ENCODE measurements around the gene MXD4. TPM values are rescaled to one million over a fixed set of nuclear protein-coding genes. Genes with fewer than 3 reads are reported as not detected.

The MXD4 gene
- total and polyA plus RNA-seq, 2 donors from 2014 or later, result 49.8 to 84.8 TPM

DNA sequence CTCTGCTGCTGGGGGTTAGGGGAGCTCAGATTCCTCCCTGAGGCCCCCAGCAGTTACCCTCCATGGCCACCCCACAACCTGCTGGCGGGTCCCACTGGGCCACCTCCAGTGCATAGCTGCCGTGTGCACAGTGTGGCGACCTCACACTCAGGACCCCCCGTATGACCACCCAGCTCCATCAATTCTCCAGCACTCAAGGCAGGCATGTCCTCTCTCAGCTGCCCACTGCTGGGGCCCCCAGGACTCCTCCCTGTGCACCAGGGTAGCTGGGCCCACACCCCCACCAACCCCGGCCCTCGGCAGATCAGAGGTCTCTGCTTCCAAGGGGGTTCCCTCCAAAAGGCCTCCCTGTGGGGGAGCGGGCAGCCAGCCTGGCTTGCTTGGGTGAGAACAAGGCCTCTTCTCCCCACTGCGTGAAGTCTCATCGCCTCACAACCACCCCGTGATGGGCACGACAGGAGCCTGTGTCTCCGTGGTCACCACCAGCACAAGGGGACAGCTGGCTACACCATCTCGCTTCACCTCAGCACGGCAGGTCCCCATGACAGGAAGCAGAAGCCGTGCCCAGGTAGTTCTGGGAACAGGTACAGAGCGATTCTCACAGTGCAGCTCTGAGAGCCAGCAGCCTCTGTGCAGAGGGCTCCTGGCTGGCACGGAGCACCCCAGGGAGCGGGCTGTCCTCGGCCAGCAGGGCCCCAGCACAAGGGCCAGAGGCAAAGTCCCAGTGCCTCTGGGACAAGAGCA, 15.4 kb downstream of the MXD4 start:
- H3K27ac ChIP-seq (ENCODE audit: low read depth in 2 of 2, low read length in 2 of 2), result no peak overlapping the region
- no peak overlapping the region for H3K9ac ChIP-seq (ENCODE audit: low read length in 3 of 3)
- H3K9me3 ChIP-seq (ENCODE audit: control insufficient read depth in 2 of 3, insufficient read depth in 1 of 3, low read length in 3 of 3), result no peaks in the 10 kb centered on the region
- FAIRE-seq, result no peak
- peaks cover 4 to 12% (median 9%) of the 10 kb centered on the region in 3 donors for H3K4me1 ChIP-seq (ENCODE audit: control insufficient read depth in 2 of 3, insufficient read depth in 2 of 3, low read depth in 1 of 3, low read length in 3 of 3)
- intact Hi-C loops (cut with DNase I), result no loop called here
- H3K27me3 ChIP-seq (ENCODE audit: control insufficient read depth, insufficient read depth, low read length), result no peaks in the 10 kb centered on the region
- TF ChIP-seq, protein P1, sequence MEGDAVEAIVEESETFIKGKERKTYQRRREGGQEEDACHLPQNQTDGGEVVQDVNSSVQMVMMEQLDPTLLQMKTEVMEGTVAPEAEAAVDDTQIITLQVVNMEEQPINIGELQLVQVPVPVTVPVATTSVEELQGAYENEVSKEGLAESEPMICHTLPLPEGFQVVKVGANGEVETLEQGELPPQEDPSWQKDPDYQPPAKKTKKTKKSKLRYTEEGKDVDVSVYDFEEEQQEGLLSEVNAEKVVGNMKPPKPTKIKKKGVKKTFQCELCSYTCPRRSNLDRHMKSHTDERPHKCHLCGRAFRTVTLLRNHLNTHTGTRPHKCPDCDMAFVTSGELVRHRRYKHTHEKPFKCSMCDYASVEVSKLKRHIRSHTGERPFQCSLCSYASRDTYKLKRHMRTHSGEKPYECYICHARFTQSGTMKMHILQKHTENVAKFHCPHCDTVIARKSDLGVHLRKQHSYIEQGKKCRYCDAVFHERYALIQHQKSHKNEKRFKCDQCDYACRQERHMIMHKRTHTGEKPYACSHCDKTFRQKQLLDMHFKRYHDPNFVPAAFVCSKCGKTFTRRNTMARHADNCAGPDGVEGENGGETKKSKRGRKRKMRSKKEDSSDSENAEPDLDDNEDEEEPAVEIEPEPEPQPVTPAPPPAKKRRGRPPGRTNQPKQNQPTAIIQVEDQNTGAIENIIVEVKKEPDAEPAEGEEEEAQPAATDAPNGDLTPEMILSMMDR (IDR thresholded peaks at IDR 0.05; ENCODE audit: borderline replicate concordance, extremely low read depth, insufficient read depth), result no peak
- DNase-seq, result peak in 3 of 5 donors; percentile 9 to 65 (median 43)
- peaks cover 0 to 10% (median 5%) of the 10 kb centered on the region in 3 donors for H3K36me3 ChIP-seq (ENCODE audit: control insufficient read depth in 2 of 3, insufficient read depth in 3 of 3, low read length in 3 of 3)
- no peak overlapping the region for H3K4me3 ChIP-seq (ENCODE audit: low read length in 3 of 3)

DNA sequence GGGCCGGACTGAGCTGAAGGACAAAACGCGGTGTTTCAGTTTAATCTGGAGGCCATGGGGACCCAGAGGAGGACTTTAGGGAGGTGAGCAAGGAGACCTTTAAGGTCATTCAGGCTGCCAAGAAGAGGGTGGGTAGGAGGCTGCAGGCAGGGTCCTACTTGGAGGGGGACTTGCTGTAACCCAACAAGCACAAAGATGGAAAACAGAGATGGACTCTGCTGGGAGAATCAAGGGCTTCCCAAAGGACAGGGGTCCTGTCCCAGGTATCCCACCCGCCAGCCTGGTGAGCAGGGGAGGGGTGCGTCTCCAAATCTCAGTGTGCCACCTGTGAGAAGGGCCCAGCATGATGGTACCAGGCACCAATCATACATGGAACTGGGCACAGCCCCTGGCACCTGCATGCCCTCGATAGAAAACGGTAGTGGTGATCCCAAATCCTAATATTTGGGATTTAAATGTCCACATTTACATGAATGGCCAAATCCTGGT, 16.1 kb downstream of the MXD4 start:
- intact Hi-C loops (cut with DNase I), result no loop called here
- H3K27me3 ChIP-seq (ENCODE audit: control insufficient read depth, insufficient read depth, low read length), result no peaks in the 10 kb centered on the region
- peak in 1 of 5 donors; percentile 37 for DNase-seq
- H3K9me3 ChIP-seq (ENCODE audit: control insufficient read depth in 2 of 3, insufficient read depth in 1 of 3, low read length in 3 of 3), result no peaks in the 10 kb centered on the region
- peaks cover 0 to 10% (median 5%) of the 10 kb centered on the region in 3 donors for H3K36me3 ChIP-seq (ENCODE audit: control insufficient read depth in 2 of 3, insufficient read depth in 3 of 3, low read length in 3 of 3)
- H3K4me1 ChIP-seq (ENCODE audit: control insufficient read depth in 2 of 3, insufficient read depth in 2 of 3, low read depth in 1 of 3, low read length in 3 of 3), result peaks cover 4 to 14% (median 11%) of the 10 kb centered on the region in 3 donors
- peak overlapping the region in 1 of 2 donors; percentile 59 for H3K27ac ChIP-seq (ENCODE audit: low read depth in 2 of 2, low read length in 2 of 2)
- H3K9ac ChIP-seq (ENCODE audit: low read length in 3 of 3), result no peak overlapping the region
- FAIRE-seq, result no peak
- H3K4me3 ChIP-seq (ENCODE audit: low read length in 3 of 3), result no peak overlapping the region
- TF ChIP-seq, protein P1 (IDR thresholded peaks at IDR 0.05; ENCODE audit: borderline replicate concordance, extremely low read depth, insufficient read depth), result no peak

DNA sequence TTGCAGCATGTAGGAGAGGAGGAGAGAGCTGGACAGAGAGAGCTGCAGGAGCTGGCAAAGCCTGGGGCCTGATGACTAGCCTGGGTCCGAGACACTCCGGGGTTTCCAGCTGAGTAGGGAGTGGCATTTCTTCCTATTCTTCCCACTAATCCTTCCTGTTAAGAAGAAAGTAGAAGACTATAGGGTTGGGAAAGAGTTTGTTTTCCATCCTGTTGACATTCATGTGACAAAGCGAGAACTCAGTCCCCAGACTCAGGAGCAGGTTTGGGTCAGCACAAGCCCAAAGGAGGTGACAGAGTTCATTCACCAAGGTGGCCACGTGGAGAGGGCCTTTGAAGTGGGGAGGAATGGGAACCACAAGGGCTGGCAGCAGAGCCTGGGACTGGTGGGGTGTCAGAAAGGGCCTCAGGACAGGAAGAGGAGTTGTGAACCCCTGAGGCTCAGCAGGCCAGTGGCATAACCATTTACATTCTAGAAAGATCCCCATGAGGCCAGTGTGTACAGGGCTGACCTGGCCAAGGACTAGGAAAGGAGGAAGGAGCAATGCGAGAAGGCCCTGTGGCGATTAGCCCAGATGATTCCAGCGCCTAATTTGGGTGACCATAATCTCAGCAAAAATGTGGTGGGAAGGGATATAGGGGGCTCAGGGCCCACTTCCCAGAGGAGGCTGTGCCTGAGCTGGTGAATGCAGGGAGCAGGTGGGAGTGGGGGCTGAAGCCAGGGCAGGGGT, 16.7 kb downstream of the MXD4 start:
- Histone ChIP-seq H3K9me3 (ENCODE audit: control insufficient read depth in 2 of 3, insufficient read depth in 1 of 3, low read length in 3 of 3) (no peaks in the 10 kb centered on the region), H3K4me3 (ENCODE audit: low read length in 3 of 3) (no peak overlapping the region), H3K27me3 (ENCODE audit: control insufficient read depth, insufficient read depth, low read length) (no peaks in the 10 kb centered on the region), H3K4me1 (ENCODE audit: control insufficient read depth in 2 of 3, insufficient read depth in 2 of 3, low read depth in 1 of 3, low read length in 3 of 3) (peaks cover 4 to 17% (median 14%) of the 10 kb centered on the region in 3 donors), H3K36me3 (ENCODE audit: control insufficient read depth in 2 of 3, insufficient read depth in 3 of 3, low read length in 3 of 3) (peaks cover 0 to 9% (median 5%) of the 10 kb centered on the region in 3 donors), H3K27ac (ENCODE audit: low read depth in 2 of 2, low read length in 2 of 2) (peak overlapping the region in 1 of 2 donors; percentile 59), H3K9ac (ENCODE audit: low read length in 3 of 3) (no peak overlapping the region)
- no peak for FAIRE-seq
- no peak for DNase-seq
- intact Hi-C loops (cut with DNase I), result no loop called here
- TF ChIP-seq, protein P1 (IDR thresholded peaks at IDR 0.05; ENCODE audit: borderline replicate concordance, extremely low read depth, insufficient read depth), result no peak
